Measurements from ENCODE around the gene SCAMP4.

SCAMP4 gene

GRCh38 chr19:1858412-1859081 lies 46.7 kb upstream of the SCAMP4 start:
- DNase-seq, result no peak
- H3K27me3 ChIP-seq (ENCODE audit: insufficient read depth, low read depth, severe bottlenecking), result no peaks in the 10 kb centered on the region
- peak overlapping the region; percentile 20; the same call in 1 of the 2 replicates for H3K4me3 ChIP-seq (ENCODE audit: low read depth, low read length)
- H3K27ac ChIP-seq, result peak overlapping the region; percentile 48
- H3K36me3 ChIP-seq, result peaks cover 7% of the 10 kb centered on the region
- H3K9me3 ChIP-seq (ENCODE audit: severe bottlenecking), result no peaks in the 10 kb centered on the region
- TF ChIP-seq CTCF (IDR thresholded peaks at IDR 0.05; ENCODE audit: low read depth, low read length), result no peak

GRCh38 chr19:1859331-1859781 lies 45.8 kb upstream of the SCAMP4 start:
- H3K9me3 ChIP-seq (ENCODE audit: severe bottlenecking), result no peaks in the 10 kb centered on the region
- H3K4me3 ChIP-seq (ENCODE audit: low read depth, low read length), result peak overlapping the region; percentile 20
- no peaks in the 10 kb centered on the region for H3K27me3 ChIP-seq (ENCODE audit: insufficient read depth, low read depth, severe bottlenecking)
- DNase-seq, result peak; percentile 87
- peak; percentile 50 for TF ChIP-seq CTCF (IDR thresholded peaks at IDR 0.05; ENCODE audit: low read depth, low read length)
- peak overlapping the region; percentile 48 for H3K27ac ChIP-seq
- peaks cover 2% of the 10 kb centered on the region for H3K36me3 ChIP-seq

- H3K27me3 ChIP-seq (ENCODE audit: insufficient read depth, low read depth, severe bottlenecking), result no peaks in the 10 kb centered on the region
- peak overlapping the region; percentile 48 for H3K27ac ChIP-seq
- DNase-seq, result peak; percentile 67
- no peaks in the 10 kb centered on the region for H3K36me3 ChIP-seq
- H3K4me3 ChIP-seq (ENCODE audit: low read depth, low read length), result peak overlapping the region; percentile 17; the same call in 1 of the 2 replicates
- H3K9me3 ChIP-seq (ENCODE audit: severe bottlenecking), result no peaks in the 10 kb centered on the region
- TF ChIP-seq CTCF (IDR thresholded peaks at IDR 0.05; ENCODE audit: low read depth, low read length), result no peak
These were observed 45.0 kb upstream of the SCAMP4 start for GRCh38 chr19:1860042-1860775.

- DNase-seq, result no peak
- no peaks in the 10 kb centered on the region for H3K27me3 ChIP-seq (ENCODE audit: insufficient read depth, low read depth, severe bottlenecking)
- H3K9me3 ChIP-seq (ENCODE audit: severe bottlenecking), result peaks cover 2% of the 10 kb centered on the region
- H3K27ac ChIP-seq, result peak overlapping the region; percentile 20
- H3K36me3 ChIP-seq, result no peaks in the 10 kb centered on the region
- peak overlapping the region; percentile 74 for H3K4me3 ChIP-seq (ENCODE audit: low read depth, low read length)
- TF ChIP-seq CTCF (IDR thresholded peaks at IDR 0.05; ENCODE audit: low read depth, low read length), result no peak
These were observed 44.2 kb upstream of the SCAMP4 start for GRCh38 chr19:1860821-1861598.

GRCh38 chr19:1861599-1862031 lies 43.6 kb upstream of the SCAMP4 start:
- Histone ChIP-seq H3K27me3 (ENCODE audit: insufficient read depth, low read depth, severe bottlenecking) (no peaks in the 10 kb centered on the region), H3K4me3 (ENCODE audit: low read depth, low read length) (peak overlapping the region; percentile 74), H3K27ac (peak overlapping the region; percentile 20), H3K36me3 (no peaks in the 10 kb centered on the region), H3K9me3 (ENCODE audit: severe bottlenecking) (peaks cover 2% of the 10 kb centered on the region)
- no peak for TF ChIP-seq CTCF (IDR thresholded peaks at IDR 0.05; ENCODE audit: low read depth, low read length)
- no peak for DNase-seq
